IMR-90 (cell line): ENCODE data around the gene CCDC27.

Experiments
- BHLHE40 ChIP-seq: fragments of 150-350 bp; IDR thresholded peaks from 2 replicates; pipeline ENCODE4 v1.6.1; 2016; ENCODE audit warnings: mild to moderate bottlenecking, low read depth, low read length
- CEBPB ChIP-seq: IDR thresholded peaks from 2 replicates; pipeline ENCODE4 v1.6.1; 2012; ENCODE audit warnings: low read depth, low read length, improper control_type of control experiment
- MXI1 ChIP-seq: IDR thresholded peaks from 2 replicates; pipeline ENCODE4 v1.6.1; 2012; ENCODE audit warnings: low read depth, mild to moderate bottlenecking, low read length, moderate library complexity, borderline replicate concordance
- POLR2A ChIP-seq: IDR thresholded peaks from 2 replicates; pipeline ENCODE4 v1.6.1; 2012; ENCODE audit warnings: mild to moderate bottlenecking, low read depth, low read length
- RAD21 ChIP-seq: IDR thresholded peaks from 2 replicates; pipeline ENCODE4 v1.6.1; 2012; ENCODE audit warnings: low read length, improper control_type of control experiment
- RCOR1 ChIP-seq: IDR thresholded peaks from 2 replicates; pipeline ENCODE4 v1.6.1; 2012; ENCODE audit warnings: mild to moderate bottlenecking, low read length, improper control_type of control experiment; ENCODE audit not compliant: insufficient replicate concordance
- TF ChIP-seq, protein P1 (sequence below): conservative IDR thresholded peaks from 2 replicates; pipeline ENCODE4 v1.5.1; 2012; ENCODE audit warnings: mild to moderate bottlenecking, low read depth, low read length, improper control_type of control experiment

DNA sequence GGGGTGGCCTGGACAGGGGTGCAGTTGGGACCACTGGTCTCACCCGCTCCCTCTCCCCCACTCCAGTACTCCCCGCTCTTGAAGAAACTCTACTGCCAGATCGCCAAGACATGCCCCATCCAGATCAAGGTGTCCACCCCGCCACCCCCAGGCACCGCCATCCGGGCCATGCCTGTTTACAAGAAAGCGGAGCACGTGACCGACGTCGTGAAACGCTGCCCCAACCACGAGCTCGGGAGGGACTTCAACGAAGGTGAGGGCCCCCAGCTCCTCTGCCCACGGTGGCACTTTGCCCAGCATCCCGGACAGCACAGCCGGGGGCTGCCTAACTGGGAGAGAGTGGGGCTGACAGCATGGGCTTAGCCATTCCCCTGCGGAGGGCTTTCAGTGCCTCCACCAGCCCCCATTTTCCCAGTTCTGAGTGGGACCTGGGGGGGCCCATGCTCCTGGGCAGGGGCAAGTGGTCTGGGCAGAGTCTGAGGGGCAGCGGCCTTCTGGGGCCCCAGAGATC is 30.2 kb upstream of the CCDC27 start:
- TF ChIP-seq RCOR1 (no peak), POLR2A (no peak), MXI1 (no peak), BHLHE40 (no peak), RAD21 (no peak), CEBPB (no peak)
- TF ChIP-seq, protein P1, sequence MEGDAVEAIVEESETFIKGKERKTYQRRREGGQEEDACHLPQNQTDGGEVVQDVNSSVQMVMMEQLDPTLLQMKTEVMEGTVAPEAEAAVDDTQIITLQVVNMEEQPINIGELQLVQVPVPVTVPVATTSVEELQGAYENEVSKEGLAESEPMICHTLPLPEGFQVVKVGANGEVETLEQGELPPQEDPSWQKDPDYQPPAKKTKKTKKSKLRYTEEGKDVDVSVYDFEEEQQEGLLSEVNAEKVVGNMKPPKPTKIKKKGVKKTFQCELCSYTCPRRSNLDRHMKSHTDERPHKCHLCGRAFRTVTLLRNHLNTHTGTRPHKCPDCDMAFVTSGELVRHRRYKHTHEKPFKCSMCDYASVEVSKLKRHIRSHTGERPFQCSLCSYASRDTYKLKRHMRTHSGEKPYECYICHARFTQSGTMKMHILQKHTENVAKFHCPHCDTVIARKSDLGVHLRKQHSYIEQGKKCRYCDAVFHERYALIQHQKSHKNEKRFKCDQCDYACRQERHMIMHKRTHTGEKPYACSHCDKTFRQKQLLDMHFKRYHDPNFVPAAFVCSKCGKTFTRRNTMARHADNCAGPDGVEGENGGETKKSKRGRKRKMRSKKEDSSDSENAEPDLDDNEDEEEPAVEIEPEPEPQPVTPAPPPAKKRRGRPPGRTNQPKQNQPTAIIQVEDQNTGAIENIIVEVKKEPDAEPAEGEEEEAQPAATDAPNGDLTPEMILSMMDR: no peak
